ENCODE results near the gene WDR81.
A peak's percentile ranks its signal among the peaks of the same experiment; 100 is the strongest.

Gene WDR81

GRCh38 chr17:1782171-1782567, 57.7 kb downstream of the WDR81 start:
- no peak for DNase-seq (ENCODE audit: low spot score)

GRCh38 chr17:1783271-1783670, 58.8 kb downstream of the WDR81 start:
- no peak for DNase-seq (ENCODE audit: low spot score)

GRCh38 chr17:1783834-1784611, 59.5 kb downstream of the WDR81 start:
- DNase-seq (ENCODE audit: low spot score), result peak; percentile 37

GRCh38 chr17:1785930-1786329, 61.4 kb downstream of the WDR81 start:
- no peak for DNase-seq (ENCODE audit: low spot score)

- no peak for DNase-seq (ENCODE audit: low spot score)
Measured at GRCh38 chr17:1786708-1787107, 62.2 kb downstream of the WDR81 start.

GRCh38 chr17:1787301-1787902, 62.9 kb downstream of the WDR81 start:
- DNase-seq (ENCODE audit: low spot score), result no peak
